ENCODE data around the gene MYO1E.

MYO1E gene

GRCh38 chr15:59116771-59117170, 255.9 kb downstream of the MYO1E start:
- no peak for DNase-seq

GRCh38 chr15:59116141-59116540, 256.5 kb downstream of the MYO1E start:
- DNase-seq = no peak

- no peak for DNase-seq
Observed at GRCh38 chr15:59115047-59115446, 257.6 kb downstream of the MYO1E start.

- DNase-seq = no peak
Observed at GRCh38 chr15:59111251-59111650, 261.4 kb downstream of the MYO1E start.

- DNase-seq = no peak
Observed at GRCh38 chr15:59105854-59106253, 266.8 kb downstream of the MYO1E start.

- peak; percentile 19 to 73 for DNase-seq
Observed at GRCh38 chr15:59104912-59105732, 267.5 kb downstream of the MYO1E start, which contains the start of gene CCNB2. TSS of gene CCNB2 (plus strand) at chr15:59105146. CDS start at chr15:59105269, 123 bp downstream.

- no peak for DNase-seq
Observed at GRCh38 chr15:59104602-59104911, 268.1 kb downstream of the MYO1E start.

GRCh38 chr15:59099162-59099685, 273.4 kb downstream of the MYO1E start:
- no peak for DNase-seq

- no peak for DNase-seq
Observed at GRCh38 chr15:59096429-59096828, 276.2 kb downstream of the MYO1E start.

GRCh38 chr15:59094077-59094476, 278.6 kb downstream of the MYO1E start:
- DNase-seq = no peak

GRCh38 chr15:59087731-59088130, 284.9 kb downstream of the MYO1E start:
- no peak for DNase-seq
